NOMO-1 treated with DMSO at 0.1 percent for 48 hours (cell line): ENCODE results near the gene GNAQ.

Source experiments
- DNase-seq: peaks from one replicate; lab custom pipeline; 2025; ENCODE audit not compliant: unreplicated experiment; lab: John Stamatoyannopoulos, UW

The GNAQ gene

DNA sequence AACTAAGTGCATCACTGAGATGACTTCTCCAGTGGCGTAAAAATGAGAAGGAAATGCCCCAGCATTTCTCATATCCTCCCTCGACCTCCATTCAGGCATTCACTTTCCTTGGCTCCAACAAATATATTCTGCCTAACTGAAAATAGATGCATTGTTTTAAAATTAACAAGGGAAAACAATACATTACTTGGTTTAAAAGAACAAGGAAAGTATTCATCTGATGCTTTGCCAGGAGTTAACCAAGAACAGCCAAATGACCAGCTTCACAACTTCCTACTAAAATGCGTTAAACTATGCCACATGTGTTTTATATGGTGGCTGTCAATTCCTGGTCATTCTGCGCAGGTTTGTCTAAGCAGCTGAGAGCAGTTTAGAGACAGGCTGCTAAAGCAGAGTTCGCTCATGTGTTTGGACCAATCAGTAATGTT lies 121.4 kb downstream of the GNAQ start:
- DNase-seq: no peak

DNA sequence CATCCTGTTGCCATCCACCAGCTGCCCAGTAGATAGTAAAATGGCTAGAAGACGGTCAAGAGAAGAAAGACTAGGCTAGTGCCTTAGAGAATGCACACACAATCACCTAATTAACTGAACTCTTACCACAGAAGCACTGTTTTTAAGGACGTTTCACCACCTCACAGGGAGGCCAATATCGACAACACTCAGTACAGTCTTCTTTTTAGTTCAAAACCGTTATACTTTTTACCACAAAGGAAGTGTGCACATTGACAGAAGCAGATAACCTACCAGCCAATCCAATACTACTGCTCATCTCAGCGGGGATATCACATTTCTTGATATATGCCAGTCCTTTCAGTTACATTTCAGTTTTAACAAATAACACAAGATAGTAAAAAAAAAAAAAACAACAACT lies 122.3 kb downstream of the GNAQ start:
- DNase-seq: peak; percentile 3

DNA sequence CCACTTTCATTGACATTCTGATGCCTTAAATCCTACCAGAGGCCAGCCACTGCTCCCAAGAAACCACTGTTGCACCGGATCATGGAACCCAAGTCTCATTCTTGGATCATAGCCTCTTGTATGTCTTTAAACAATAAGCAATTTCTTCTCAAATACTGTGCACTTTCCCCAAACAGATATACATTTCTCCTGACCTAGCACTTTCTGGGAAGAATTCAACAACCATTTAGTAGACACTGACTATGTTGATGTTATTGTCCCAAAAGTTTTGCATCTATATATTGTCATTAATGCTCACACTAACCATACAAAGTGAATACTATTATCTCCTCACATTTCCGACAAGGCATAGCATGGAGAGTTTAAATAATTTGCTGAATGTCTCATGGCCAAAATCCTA lies 123.3 kb downstream of the GNAQ start:
- DNase-seq: no peak

DNA sequence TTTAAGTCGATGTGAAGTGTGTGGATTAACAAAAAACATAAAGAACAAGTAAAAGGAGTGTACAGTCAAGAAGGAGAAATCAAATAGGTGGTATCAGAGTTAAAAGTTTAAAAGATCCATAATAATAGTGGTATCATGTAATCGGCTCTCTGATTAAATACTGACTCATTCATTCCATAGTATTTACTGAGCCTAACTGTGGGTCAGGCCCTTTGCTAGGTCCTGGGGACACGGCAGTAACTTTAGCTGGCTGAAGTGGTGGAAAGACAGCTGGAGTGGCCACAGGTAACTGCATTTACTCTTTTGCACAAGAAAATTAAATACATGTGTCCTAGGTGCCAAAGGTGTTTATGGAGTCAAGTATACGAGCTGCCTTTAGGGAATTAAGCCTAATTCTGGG lies 124.0 kb downstream of the GNAQ start:
- no peak for DNase-seq

DNA sequence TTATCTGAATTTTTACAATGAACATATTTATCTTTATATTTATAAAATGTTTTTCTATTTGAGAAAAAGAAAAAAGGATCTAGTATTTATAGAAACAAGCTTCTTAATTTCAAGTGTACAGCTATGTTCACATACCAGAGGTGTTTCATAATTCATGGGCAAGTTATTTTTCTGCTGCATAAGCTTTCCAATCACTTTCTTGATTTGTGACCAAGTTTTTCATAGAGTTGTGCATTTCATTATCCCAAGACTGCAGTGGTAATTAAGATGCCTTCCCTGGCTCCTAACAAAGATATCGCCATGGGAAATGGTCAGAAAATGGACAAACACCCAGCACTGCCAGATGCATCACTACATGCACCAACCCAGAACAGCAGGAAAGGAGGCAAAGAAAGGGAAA lies 124.6 kb downstream of the GNAQ start:
- no peak for DNase-seq

DNA sequence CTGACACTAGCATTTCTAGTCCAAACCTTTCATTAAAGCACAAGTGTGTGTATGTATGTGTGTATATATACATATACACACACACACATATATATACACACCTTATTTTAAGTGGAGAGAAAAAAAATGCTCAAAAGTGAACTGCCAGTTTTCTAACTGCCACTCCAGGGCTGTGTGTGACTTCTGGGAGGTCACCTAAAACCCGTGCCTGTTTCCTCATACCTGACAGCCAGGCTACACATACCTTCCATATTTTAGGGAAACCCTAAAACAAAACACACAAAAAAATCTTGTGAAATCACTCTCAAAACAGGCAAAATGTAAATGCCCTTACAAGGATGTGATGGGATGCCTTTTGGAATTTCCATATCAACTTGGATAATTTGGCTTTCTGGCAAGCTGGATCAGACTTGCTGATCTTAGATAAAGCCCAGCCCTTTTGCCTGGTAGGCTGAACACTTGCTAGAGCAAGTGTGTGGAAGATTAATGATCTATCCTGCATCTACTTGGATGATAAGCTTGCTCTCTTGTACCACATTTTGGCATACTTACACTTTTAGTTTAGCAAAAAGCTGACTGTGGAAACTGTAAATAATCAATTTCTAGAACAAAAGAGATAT lies 127.8 kb downstream of the GNAQ start:
- DNase-seq: no peak

DNA sequence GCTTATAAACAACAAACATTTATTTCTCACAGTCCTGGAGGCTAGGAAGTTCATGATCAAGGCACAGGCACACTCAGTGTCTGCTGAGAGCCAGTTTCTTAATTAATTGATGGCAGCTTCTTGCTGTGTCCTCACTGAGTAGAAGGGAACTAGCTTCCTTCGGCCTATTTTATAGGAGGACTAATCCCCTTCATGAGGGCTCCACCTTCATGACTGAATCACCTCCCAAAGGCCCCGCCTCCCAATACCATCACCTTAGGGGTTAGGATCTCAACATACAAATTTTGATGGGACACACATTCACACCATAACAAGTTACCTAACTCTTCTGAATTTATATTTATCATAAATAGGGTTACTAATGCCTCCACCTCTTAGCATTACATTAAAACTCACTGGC lies 129.8 kb downstream of the GNAQ start:
- DNase-seq: no peak

DNA sequence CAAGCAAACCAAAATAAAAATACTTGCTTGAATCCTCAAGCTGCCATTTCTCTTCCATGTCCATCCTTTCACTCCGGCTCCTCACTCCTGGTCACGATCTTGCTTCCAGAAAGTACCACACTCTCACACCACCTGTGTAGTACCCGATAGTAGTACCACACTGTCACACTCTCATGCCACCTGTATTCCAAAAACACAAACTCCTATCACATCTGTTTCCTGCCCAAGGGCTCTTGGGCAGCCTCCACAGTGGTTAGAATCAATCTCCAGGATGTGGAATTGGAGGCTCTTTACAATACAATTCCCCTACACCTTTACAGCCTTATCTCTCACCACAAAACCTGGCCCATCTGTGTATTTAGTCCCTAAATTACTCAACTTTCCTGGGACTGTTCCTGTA lies 130.6 kb downstream of the GNAQ start:
- no peak for DNase-seq

DNA sequence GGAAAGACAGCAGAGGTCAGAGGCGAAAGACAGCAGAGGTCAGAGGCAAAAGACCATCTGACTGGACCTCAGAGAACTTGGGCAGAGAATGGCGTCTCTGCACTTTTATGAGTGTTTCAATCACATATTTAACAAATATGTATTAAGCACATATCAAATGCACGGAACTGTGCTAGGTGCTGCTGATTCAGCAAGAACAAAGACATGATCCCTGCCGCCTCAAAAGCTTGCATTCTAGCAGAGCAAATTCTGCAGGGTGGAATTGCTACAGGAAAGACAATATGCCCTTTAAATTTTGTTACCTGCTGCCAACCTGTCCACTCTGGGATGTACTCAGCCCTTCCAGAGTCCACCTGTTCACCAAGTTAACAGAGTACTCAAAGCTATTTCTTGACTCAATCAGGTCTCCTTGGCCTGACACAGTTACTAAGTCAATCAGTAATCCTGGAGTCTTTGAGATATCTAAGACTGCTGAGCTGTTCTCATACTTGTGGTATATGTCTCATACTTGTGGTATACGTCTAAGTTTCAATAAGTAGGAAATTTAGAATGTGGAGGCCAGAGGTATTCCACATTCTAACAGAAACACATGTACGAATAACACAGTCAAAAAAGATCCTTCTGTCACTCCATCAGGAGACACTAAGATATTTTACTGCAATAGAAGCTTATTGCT lies 131.8 kb downstream of the GNAQ start:
- DNase-seq: no peak

DNA sequence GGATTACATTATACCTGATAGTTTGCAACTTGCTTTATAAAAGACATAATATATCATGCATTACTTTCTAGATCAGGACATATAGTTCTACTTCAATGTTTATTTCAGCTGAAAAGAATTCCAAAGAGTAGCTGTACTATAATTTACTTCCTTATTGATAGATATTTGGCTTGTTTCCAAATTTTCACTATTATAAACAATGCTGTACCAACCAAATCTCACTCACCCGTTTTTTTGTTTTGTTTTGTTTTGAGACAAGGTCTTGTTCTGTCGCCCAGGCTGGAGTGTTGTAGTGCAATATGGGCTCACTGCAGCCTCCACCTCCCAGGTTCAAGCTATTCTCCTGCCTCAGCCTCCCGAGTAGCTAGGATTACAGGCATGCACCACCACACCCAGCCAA lies 132.7 kb downstream of the GNAQ start:
- no peak for DNase-seq

DNA sequence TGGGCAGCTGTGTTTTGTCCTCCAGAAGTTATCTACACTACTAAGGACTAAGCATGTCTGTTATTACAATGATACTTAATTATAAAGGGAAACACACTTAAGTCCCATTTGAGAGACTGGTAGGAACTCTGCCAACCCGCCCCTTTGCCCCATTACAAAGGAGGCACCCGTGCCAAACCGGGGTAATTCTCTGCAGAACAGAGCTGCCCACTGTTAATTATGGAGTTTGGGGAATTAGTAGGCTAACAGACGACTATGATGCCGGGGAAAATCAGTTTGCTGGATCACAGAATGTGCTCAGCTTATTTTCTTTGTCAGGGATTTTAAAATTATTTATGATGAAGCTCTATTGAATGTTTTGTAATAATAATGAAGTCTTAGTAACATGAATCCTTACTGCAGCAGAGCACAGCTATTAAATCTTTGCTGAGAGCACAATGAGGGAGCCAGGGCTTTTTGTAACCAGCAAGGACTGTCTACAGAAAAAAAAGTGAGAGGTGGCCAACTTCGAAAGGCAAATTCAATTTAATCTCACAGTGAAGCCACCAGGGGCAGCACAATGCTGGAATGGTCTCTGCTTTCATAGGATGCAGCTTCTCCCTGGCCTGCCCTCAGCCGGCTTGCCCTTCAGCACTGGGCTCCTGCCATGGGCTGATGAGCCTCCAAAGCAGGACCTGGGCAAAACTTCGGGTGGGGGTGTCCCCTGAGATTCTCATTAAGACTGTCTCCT lies 134.5 kb downstream of the GNAQ start:
- DNase-seq: no peak

DNA sequence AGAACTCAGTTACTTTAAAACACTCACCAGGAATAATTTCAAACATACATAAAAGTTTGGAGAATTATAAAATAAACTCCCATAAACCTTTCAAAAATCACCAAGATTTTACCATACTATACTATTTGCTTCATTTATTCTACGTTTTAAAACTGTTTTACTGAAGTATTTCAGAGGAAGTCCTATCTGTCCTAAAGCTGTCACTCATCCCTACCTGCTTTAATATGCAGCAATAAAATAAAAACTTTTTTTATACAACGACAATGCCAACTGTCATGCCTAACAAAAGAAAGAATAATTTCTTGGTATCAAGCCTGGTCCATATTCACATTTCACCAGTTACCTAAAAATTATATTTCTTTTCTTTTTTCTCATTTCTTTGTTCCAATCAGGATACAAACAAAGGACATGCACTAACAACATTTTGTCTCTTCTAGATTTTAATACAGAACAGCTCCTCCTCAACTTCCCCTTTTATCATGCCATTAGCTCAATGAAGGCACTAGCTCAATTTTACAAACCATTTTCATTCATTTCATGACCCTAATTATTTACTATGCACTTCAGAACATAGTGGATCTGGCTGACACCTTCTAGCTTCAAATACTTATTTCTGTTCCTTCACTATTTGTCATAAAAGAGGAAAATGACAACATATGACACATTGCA lies 135.2 kb downstream of the GNAQ start:
- DNase-seq: no peak

DNA sequence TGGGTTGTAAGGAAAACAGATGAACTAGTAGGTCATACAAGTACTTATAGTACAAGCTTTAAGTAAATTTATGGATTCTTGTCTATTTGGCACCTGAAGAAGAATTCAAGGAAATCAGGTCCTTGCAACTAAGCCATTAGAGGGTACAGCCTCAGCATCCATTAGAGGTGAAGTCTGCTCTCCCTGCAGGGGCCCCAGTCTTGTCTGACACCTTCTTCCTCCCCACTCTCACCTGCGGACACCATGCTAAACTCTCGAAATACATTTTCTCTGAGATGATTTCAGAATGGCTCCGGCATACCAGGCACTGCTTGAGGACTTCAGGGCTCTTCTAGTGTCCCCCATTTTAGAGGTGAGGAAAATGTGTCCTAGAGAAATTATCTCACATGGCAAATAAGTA lies 137.9 kb downstream of the GNAQ start:
- DNase-seq: no peak

DNA sequence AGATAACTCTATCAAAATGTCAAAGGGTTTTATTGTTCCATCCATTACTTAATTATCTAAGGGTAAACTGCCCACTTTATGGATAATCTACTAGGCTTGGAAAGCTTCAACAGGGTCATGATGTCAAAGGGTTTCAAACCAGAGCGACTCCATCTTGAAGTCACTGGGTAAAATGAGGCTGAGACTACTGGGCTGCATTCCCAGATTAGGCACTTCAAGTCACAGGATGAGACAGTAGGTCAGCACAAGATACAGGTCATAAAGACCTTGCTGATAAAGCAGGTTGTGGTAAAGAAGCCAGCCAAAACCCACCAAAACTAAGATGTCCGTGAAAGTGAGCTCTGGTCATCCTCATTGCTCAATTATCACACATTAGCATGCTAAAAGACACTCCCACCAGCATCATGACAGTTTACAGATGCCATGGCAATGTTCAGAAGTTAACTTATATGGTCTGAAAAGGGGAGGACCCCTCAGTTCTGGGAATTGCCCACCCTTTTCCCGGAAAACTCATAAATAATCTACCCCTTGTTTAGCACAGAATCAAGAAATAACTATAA lies 138.6 kb downstream of the GNAQ start:
- DNase-seq: no peak

DNA sequence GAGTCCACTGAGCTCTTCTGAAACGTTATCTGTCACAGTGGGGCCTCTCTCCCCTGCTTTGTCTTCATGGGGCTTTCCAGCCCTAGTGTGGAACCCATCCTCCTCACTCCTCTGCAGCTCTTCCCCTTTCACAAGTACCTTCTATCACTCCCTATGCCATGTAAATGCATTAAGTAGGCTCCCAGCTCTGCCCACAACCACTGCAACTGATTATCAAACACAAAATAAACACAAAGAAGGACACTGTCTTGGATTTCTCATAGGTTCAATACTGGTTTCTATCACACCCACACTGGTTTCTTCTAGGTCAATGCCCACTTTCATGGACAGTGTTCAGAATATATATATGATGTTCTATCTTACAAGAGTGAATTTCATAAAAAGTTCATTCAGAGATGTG lies 139.4 kb downstream of the GNAQ start:
- DNase-seq: no peak

DNA sequence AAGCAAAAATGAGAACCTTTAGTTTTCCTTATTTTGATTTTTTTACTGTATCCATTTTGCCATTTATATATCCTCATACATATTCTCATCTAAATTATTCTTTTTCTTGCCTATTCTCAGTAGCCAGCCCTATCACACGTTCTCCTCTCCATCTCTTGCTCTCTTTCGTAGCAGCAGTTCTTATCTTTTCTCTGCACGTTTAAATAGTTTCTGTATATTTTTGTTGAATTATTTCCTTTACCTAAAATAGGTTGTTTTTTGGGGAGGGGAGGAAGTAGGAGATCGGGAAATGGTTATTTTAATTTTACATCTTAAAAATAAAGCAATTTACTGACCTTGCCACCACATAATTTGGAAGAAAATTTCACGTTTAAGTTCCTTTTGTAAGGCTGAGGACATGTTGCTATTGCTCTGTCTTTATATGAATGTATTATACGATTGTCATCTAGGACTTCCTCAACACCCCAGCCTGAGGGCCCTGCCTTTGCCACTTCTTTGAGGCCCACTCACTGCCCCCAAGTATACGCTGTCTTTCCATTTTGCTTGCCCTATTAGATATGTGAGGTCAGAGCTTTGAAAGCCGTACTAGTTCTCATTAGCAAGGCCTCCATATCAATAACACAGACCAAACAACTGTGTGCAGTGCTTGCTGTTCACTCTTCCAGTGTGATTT lies 140.3 kb downstream of the GNAQ start:
- no peak for DNase-seq

DNA sequence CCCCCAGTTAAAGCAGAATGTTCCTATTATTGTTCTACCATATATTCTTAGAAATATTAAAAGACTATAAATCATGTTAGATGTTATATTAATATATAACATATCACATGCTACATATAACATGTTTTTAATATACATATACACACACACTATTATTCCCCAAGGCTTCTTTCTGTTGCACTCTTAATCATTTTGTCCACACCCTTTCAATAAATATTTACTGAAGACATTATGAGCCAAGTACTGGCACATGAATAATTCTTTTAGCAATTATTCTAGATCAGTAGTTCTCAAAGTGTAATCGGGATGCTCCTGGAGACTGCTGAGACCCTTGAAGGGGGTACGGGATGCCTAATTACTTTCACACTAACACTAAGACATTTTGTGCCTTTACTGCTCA lies 143.9 kb downstream of the GNAQ start:
- no peak for DNase-seq

DNA sequence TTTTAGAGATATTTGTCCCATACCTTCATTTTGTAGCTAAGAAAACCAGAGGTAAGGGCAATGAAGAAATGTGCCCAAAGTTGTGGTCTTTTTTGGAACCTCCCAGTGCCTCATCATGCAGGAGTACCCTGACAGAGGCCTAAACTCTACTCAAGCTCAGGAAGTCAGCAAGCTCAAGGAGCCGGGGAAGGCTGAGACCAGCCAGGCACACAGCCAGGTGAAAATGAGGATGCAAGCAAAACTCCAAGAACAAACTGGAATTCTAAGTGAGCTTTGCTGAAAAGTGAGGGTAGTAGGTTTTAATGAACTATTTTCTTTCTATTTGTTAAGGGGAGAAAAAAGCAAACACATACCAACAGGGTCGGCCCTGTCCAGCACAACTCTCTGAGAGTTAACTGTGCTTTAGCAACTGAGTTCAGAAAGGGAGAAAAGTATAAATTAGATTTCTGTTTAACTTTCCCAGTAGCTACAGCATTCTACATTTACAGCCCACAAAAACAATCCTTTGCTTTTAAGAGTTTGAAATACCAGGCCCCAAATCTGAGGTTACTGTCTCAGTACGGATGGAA lies 146.4 kb downstream of the GNAQ start:
- no peak for DNase-seq

DNA sequence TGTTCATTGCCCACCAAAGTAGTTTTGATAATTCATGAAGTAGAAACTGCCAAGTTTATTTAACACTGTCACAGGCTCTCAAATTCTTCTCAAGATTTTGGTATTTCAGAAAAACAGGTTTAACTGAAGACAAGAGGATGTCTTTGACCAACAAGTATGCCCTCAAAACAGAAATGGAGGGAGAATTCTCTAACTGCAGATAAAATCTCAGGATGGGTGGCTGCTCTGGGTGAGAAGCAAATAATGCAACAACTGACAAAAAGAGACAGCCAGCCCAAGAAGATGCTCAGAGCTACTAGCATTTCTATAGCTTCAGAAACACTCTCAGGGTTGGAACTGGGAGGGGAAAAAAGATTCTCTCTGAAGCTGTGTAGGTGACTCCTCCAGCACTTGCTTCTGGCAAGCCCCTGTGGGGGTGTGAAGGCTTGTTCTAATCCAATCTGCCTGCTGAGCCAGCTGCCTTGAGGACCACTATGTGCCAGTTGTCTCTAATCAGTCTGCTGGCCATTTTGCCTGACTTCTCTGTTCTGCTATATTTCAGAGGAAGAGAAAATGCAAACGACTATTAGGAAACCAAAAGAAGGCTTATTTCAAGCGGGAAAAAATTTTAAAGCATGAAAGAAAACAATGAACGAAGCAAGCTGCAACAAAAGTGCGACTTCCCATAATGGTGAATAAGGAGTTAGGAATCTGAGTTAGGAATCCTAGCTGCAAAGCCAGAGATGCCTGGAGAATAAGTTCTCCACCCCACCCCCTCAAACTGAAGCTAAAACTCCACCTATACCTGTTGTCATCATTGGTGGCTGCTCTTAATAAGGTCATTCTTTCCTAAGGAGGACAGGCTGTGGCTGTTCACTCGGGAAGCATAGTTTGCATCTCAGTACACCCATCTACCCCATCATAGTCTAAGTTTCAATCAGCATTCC lies 147.5 kb downstream of the GNAQ start:
- no peak for DNase-seq

DNA sequence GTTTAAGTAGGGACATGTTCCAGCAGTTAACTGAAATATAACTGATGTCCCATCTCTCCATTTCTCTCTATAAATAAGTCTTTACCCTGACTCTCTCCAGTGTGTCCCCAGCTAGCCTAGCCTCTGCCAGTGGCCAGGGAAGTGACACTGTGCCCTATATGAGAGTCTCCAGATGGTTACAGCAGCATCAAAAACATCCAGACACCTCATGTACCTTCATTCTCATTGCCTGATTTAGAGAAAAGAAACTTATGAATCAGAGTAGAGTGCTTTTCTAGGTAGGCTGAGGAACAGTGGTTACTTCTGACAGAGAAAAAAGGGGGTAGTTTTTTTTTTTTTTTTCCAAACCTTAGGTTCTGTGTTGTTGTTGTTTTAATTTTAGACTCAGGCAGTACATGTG lies 148.5 kb downstream of the GNAQ start:
- no peak for DNase-seq
